H1 (cell line): ENCODE data around the gene ATMIN. TPM values are rescaled to one million over a fixed set of nuclear protein-coding genes. Genes with fewer than 3 reads are reported as not detected.

ENCODE experiments used
- CHD7 ChIP-seq: fragments of 300-600 bp; sonication (generic); IDR thresholded peaks from 2 replicates; pipeline ENCODE4 v1.7.1; 2012; ENCODE audit warnings: low read length, moderate library complexity, mild to moderate bottlenecking, inconsistent platforms; ENCODE audit not compliant: insufficient replicate concordance
- SIN3A ChIP-seq, 2 experiments: IDR thresholded peaks in 1 of 2; conservative IDR thresholded peaks in 1 of 2; 2 replicates each; pipeline ENCODE4 v1.6.1; 2011 to 2012; ENCODE audit warnings: low read length in 2 of 2, improper control_type of control experiment in 1 of 2, low read depth in 1 of 2, mild to moderate bottlenecking in 1 of 2
- SP1 ChIP-seq: IDR thresholded peaks from 2 replicates; pipeline ENCODE4 v1.6.1; 2011; ENCODE audit warnings: low read depth, low read length
- polyA plus RNA-seq, 7 experiments: library from polyadenylated mRNA; depleted of rRNA in 3 of 7; stranded (reverse) in 5 of 7; unstranded in 2 of 7; fragments of >200 nt in 5 of 7; fragments of 200-250 nt in 2 of 7; gene quantifications; 1 replicate in 5 of 7; 2 replicates in 1 of 7; 4 replicates in 1 of 7; pipeline versions ENCODE4 v1.2.1 to v1.2.3, GENCODE V29; 2011 to 2013; ENCODE audit warnings: missing spikeins in 2 of 7, mixed read lengths in 2 of 7
- total RNA-seq: library from RNA; stranded (reverse); fragmentation: NEBNext Ultra II Directional; extraction: Animal tissue kit (Norgen Biotek cat#: 25700); gene quantifications from 2 replicates; pipeline ENCODE4 v1.2.1, GENCODE V29; 2021

ATMIN gene
- total and polyA plus RNA-seq, 2 of the 8 experiments (the other 6 are each of a cell fraction or from before 2014, with no cell fraction given) = 34.8 to 59.8 TPM

GRCh38 chr16:81067166-81067565, 31.5 kb downstream of the ATMIN start (continued):
- TF ChIP-seq SIN3A (conservative IDR thresholded peaks at IDR 0.05 in 1 of 2, IDR thresholded peaks at IDR 0.05 in 1 of 2; ENCODE audit: low read depth in 1 of 2, low read length in 2 of 2) (no peak), SP1 (no peak), CHD7 (no peak)
